Kidney epithelial cell (primary cell): ENCODE data around the gene PLXNA2. TPM values are rescaled to one million over a fixed set of nuclear protein-coding genes. Genes with fewer than 3 reads are reported as not detected.

Source experiments
- DNase-seq: peaks from one replicate; pipeline ENCODE4 v3.0.0-alpha.2; 2010; ENCODE audit warnings: low read depth
- H3K27me3 ChIP-seq: 2 replicates; pipeline ENCODE4 v1.6.0; 2011; ENCODE audit warnings: low read length; ENCODE audit not compliant: control insufficient read depth, insufficient read depth
- H3K36me3 ChIP-seq: 2 replicates; pipeline ENCODE4 v1.5.1; 2011; ENCODE audit warnings: low read length; ENCODE audit not compliant: control insufficient read depth, insufficient read depth
- H3K4me3 ChIP-seq: 2 replicates; pipeline ENCODE4 v1.5.1; 2011; ENCODE audit warnings: low read depth, mild to moderate bottlenecking, control low read depth, low read length
- CTCF ChIP-seq: IDR thresholded peaks from 2 replicates; pipeline ENCODE4 v1.5.1; 2011; ENCODE audit warnings: mild to moderate bottlenecking, moderate library complexity, low read length, control low read depth, inconsistent platforms; ENCODE audit not compliant: insufficient read depth, poor library complexity, severe bottlenecking
- total RNA-seq: library from RNA; depleted of rRNA; stranded (reverse); fragments of >200 nt; gene quantifications from 2 replicates; pipeline ENCODE4 v1.2.3, GENCODE V29; 2015

PLXNA2 gene
- total RNA-seq, 1 donor from 2014 or later, result 6.9 TPM

- H3K36me3 ChIP-seq, result no peaks in the 10 kb centered on the region
- H3K4me3 ChIP-seq, result no peak overlapping the region
- no peaks in the 10 kb centered on the region for H3K27me3 ChIP-seq
- no peak for DNase-seq
- TF ChIP-seq CTCF, result no peak
Measured at GRCh38 chr1:208057056-208057455, 187.1 kb downstream of the PLXNA2 start.

GRCh38 chr1:208055535-208055934 lies 188.6 kb downstream of the PLXNA2 start:
- H3K27me3 ChIP-seq, result no peaks in the 10 kb centered on the region
- no peaks in the 10 kb centered on the region for H3K36me3 ChIP-seq

GRCh38 chr1:208054911-208055379 lies 189.2 kb downstream of the PLXNA2 start:
- Histone ChIP-seq H3K4me3 (no peak overlapping the region), H3K36me3 (no peaks in the 10 kb centered on the region), H3K27me3 (no peaks in the 10 kb centered on the region)
- DNase-seq, result no peak
- TF ChIP-seq CTCF, result no peak

More at GRCh38 chr1:208055535-208055934, 188.6 kb downstream of the PLXNA2 start:
- TF ChIP-seq CTCF, result no peak
- H3K4me3 ChIP-seq, result no peak overlapping the region
- DNase-seq, result no peak

- no peak for TF ChIP-seq CTCF
- Histone ChIP-seq H3K4me3 (no peak overlapping the region), H3K36me3 (no peaks in the 10 kb centered on the region), H3K27me3 (no peaks in the 10 kb centered on the region)
- DNase-seq, result no peak
Measured at GRCh38 chr1:208054485-208054884, 189.7 kb downstream of the PLXNA2 start.

GRCh38 chr1:208053661-208054060 lies 190.5 kb downstream of the PLXNA2 start:
- Histone ChIP-seq H3K36me3 (no peaks in the 10 kb centered on the region), H3K27me3 (no peaks in the 10 kb centered on the region), H3K4me3 (no peak overlapping the region)
- no peak for DNase-seq
- TF ChIP-seq CTCF, result no peak

- Histone ChIP-seq H3K36me3 (no peaks in the 10 kb centered on the region), H3K4me3 (no peak overlapping the region), H3K27me3 (no peaks in the 10 kb centered on the region)
- no peak for DNase-seq
- TF ChIP-seq CTCF, result no peak
Measured at GRCh38 chr1:208052926-208053407, 191.2 kb downstream of the PLXNA2 start.
